ENCODE data around the gene CXCL6.

DNA sequence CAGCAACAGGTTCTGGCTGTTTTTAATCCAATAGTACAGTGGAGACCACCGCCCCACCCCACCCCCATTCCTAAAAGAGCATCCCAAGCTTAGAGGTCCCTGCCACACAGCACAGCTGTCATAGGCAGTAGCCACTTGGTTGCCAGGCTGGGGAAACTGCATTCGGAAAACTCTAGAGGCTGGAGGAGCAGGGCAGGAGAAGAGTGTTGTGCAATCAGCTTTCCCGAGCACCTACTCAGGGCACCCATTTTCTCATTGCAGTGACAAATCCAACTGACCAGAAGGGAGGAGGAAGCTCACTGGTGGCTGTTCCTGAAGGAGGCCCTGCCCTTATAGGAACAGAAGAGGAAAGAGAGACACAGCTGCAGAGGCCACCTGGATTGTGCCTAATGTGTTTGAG lies 33.8 kb downstream of the CXCL6 start:
- no peak for TF ChIP-seq CTCF (IDR thresholded peaks at IDR 0.05; ENCODE audit: low read depth, low read length, poor library complexity, severe bottlenecking)
- no peak for TF ChIP-seq EZH2phosphoT487 (IDR thresholded peaks at IDR 0.05; ENCODE audit: borderline replicate concordance, low read length)
